Measurements from ENCODE around the gene UBTD2. TPM values are rescaled to one million over a fixed set of nuclear protein-coding genes. Genes with fewer than 3 reads are reported as not detected.

UBTD2 gene
- total and polyA plus RNA-seq, 2 of the 4 experiments (the other 2 are of a cell fraction): 11.2 to 20.6 TPM

DNA sequence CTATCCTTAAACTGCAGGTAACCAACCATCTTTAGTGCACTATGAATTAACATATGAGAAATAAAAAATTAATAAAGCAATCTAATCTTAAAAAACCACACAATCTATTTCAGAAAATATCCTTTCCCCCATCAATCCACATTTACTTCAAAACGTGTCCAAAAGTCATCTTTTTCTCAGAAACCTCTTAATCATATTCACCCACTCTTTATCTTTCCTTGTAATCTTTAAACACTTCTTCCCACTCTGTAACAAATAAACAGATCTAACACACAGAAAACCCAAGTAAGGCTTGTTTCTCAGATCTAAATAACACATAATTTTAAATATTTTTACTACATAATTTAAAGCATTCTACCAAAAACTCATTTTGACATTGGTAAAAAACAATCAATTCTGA lies 45.2 kb downstream of the UBTD2 start:
- WGBS, 2 experiments (ENCODE audit: extremely low coverage in 2 of 2, insufficient read length in 1 of 2): 43 to 100% methylated on average over 1 of the region's 1 CpG
- no peaks in the 10 kb centered on the region for H3K9me3 ChIP-seq (ENCODE audit: control insufficient read depth, insufficient read depth, low read length)
- peaks cover 25 to 67% of the 10 kb centered on the region in 2 experiments for H3K79me1 ChIP-seq (ENCODE audit: low read depth in 1 of 2, low read length in 2 of 2)
- no peak overlapping the region for H4K91ac ChIP-seq (ENCODE audit: insufficient read depth, low read depth, low read length)
- ATAC-seq (ENCODE audit: low read depth) (no peak), DNase-seq (no peak)
- H3K9me1 ChIP-seq (ENCODE audit: insufficient read depth, low read length): peaks cover 10% of the 10 kb centered on the region
- TF ChIP-seq FOS (IDR thresholded peaks at IDR 0.05; ENCODE audit: low read depth, low read length): no peak
- no peak for TF ChIP-seq CHD1 (IDR thresholded peaks at IDR 0.05; ENCODE audit: low read depth, low read length)
- no peak for TF ChIP-seq RAD21 (IDR thresholded peaks at IDR 0.05; ENCODE audit: low read length)
- intact Hi-C loops (cut with micrococcal nuclease) (loop anchor here (5.0 kb wide), 1 partner anchor 39 kb away; no protein-coding TSS in a partner anchor), dilution Hi-C loops (cut with HindIII; ENCODE audit: low sequenced_read_pairs, unreplicated experiment) (no loop called here), in situ Hi-C loops (cut with MboI; ENCODE audit: low sequenced_read_pairs) (no loop called here)
- peaks cover 34% of the 10 kb centered on the region for H4K20me1 ChIP-seq (ENCODE audit: insufficient read depth, low read length)
- peaks cover 8% of the 10 kb centered on the region for H3K36me3 ChIP-seq (ENCODE audit: control insufficient read depth, insufficient read depth, low read length)
- H3K56ac ChIP-seq (ENCODE audit: extremely low read depth, insufficient read depth, low read length): no peak overlapping the region
- no peak overlapping the region for H3K4me2 ChIP-seq (ENCODE audit: low read depth, low read length)
- no peak overlapping the region for H3K23ac ChIP-seq (ENCODE audit: low read depth, low read length)
- no peak overlapping the region for H2AFZ ChIP-seq (replicated peaks; ENCODE audit: low read length, poor library complexity)
- no peak overlapping the region for H3K27ac ChIP-seq (ENCODE audit: insufficient read depth, low read length)
- H4K5ac ChIP-seq (ENCODE audit: low read depth, low read length): no peak overlapping the region
- BruUV-seq (replicated peaks): no TSS peak
- H3K18ac ChIP-seq (ENCODE audit: low read depth, low read length): no peak overlapping the region
- no peak overlapping the region for H2BK15ac ChIP-seq (ENCODE audit: low read depth, low read length)
- H3K9ac ChIP-seq (ENCODE audit: low read depth, low read length): no peak overlapping the region
- no peak overlapping the region for H3K4me3 ChIP-seq (ENCODE audit: insufficient read depth, low read depth, low read length)
- H3K14ac ChIP-seq (replicated peaks; ENCODE audit: low read depth, low read length): no peak overlapping the region
- peaks cover 11% of the 10 kb centered on the region for H3K4me1 ChIP-seq (ENCODE audit: control insufficient read depth, insufficient read depth, low read length)
- no peak overlapping the region for H4K8ac ChIP-seq (ENCODE audit: low read depth in 2 of 2, low read length in 2 of 2)
- H2BK20ac ChIP-seq (ENCODE audit: low read depth, low read length): no peak overlapping the region
- H3K27me3 ChIP-seq (ENCODE audit: control insufficient read depth, insufficient read depth, low read length): no peaks in the 10 kb centered on the region
- H2BK5ac ChIP-seq (ENCODE audit: low read depth, low read length, poor library complexity, severe bottlenecking): no peak overlapping the region
- H3K4ac ChIP-seq (ENCODE audit: low read depth, low read length): no peak overlapping the region
- no peak overlapping the region for H2BK120ac ChIP-seq (ENCODE audit: low read depth, low read length)
- CTCF ChIA-PET: no interaction called here
- no peak overlapping the region for H2AK9ac ChIP-seq (replicated peaks; ENCODE audit: low read depth, low read length, poor library complexity)
- no peak overlapping the region for H2AK5ac ChIP-seq (ENCODE audit: low read depth, low read length)
- POLR2A ChIA-PET (ENCODE audit: unreplicated experiment): no interaction called here
